PC-3 (cell line): Measurements from ENCODE around the gene LIMA1.

Experiments used
- CTCF ChIP-seq: fragments of 300-600 bp; sonication (generic); conservative IDR thresholded peaks from 2 replicates; pipeline ENCODE4 v1.5.1; 2017; ENCODE audit warnings: antibody characterized with exemption, low read depth, mild to moderate bottlenecking, low read length
- EZH2 ChIP-seq: fragments of 300-600 bp; sonication (generic); IDR thresholded peaks from one replicate; pipeline ENCODE4 v1.6.1; 2017; ENCODE audit warnings: antibody characterized with exemption, mild to moderate bottlenecking, low read length; ENCODE audit not compliant: unreplicated experiment
- EZH2phosphoT487 ChIP-seq: fragments of 300-600 bp; sonication (generic); IDR thresholded peaks from 2 replicates; pipeline ENCODE4 v1.6.1; 2018; ENCODE audit warnings: mild to moderate bottlenecking, antibody characterized with exemption, low read length, borderline replicate concordance

DNA sequence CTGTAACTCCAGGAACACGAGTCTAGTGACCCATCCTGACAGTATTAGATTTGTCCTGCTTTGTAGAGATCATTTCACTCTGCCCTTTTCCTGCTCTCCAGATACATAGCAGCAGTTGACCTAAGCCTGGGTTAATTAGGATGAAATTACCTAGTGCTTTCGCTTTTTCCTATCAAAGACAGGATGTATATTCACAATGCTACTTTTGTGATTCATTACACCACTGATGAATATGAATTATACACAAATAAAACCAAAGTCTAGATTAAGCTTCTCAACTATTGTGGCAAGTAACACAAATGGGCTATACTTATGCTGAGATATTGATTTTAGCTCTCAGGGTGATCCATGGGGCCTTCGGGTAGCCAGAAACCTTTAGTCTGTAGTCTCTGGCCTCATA lies 134.0 kb downstream of the LIMA1 start:
- TF ChIP-seq EZH2 (no peak), CTCF (no peak), EZH2phosphoT487 (no peak)
